GM12865 (cell line): ENCODE data around the gene KCNJ6.
"Not testable (repeated sequence)": the region's sequence is repeated elsewhere in the genome, so short reads cannot be mapped to it uniquely, and the experiment has no call there.

ENCODE experiments used
- DNase-seq: peaks from one replicate; pipeline ENCODE4 v3.0.0; 2010; ENCODE audit warnings: low read depth
- H3K4me3 ChIP-seq: 2 replicates; pipeline ENCODE4 v1.5.1; 2011; ENCODE audit warnings: mild to moderate bottlenecking, low read depth, low read length, control low read depth
- CTCF ChIP-seq: IDR thresholded peaks from 2 replicates; pipeline ENCODE4 v1.5.1; 2011; ENCODE audit warnings: low read length, control low read depth, low read depth, inconsistent platforms; ENCODE audit not compliant: insufficient read depth; ENCODE audit errors: missing control alignments

KCNJ6 gene

GRCh38 chr21:37669249-37669648 is 247.0 kb downstream of the KCNJ6 start:
- no peak overlapping the region for H3K4me3 ChIP-seq
- no peak for DNase-seq
- TF ChIP-seq CTCF = no peak

- no peak overlapping the region for H3K4me3 ChIP-seq
- TF ChIP-seq CTCF = no peak
- no peak for DNase-seq
Measured at GRCh38 chr21:37668462-37669239, 247.6 kb downstream of the KCNJ6 start.

GRCh38 chr21:37667380-37667779 is 248.9 kb downstream of the KCNJ6 start:
- no peak for TF ChIP-seq CTCF
- no peak overlapping the region for H3K4me3 ChIP-seq
- no peak for DNase-seq

GRCh38 chr21:37665230-37666024 is 250.8 kb downstream of the KCNJ6 start:
- no peak for TF ChIP-seq CTCF
- H3K4me3 ChIP-seq = no peak overlapping the region
- no peak for DNase-seq

- not testable (repeated sequence) for H3K4me3 ChIP-seq, DNase-seq
Measured at GRCh38 chr21:37662227-37662626, 254.0 kb downstream of the KCNJ6 start.

- TF ChIP-seq CTCF = no peak
- no peak for DNase-seq
- no peak overlapping the region for H3K4me3 ChIP-seq
Measured at GRCh38 chr21:37660709-37661108, 255.5 kb downstream of the KCNJ6 start.

- no peak for DNase-seq
- TF ChIP-seq CTCF = no peak
- no peak overlapping the region for H3K4me3 ChIP-seq
Measured at GRCh38 chr21:37659874-37660273, 256.4 kb downstream of the KCNJ6 start.
